IPS-18c (cell line): ENCODE results near the gene CA7.
"Not testable (repeated sequence)": the region's sequence is repeated elsewhere in the genome, so short reads cannot be mapped to it uniquely, and the experiment has no call there.

Experiments used
- H3K4me3 ChIP-seq: 2 replicates; pipeline ENCODE4 v1.7.0; 2013; ENCODE audit warnings: low read depth, mild to moderate bottlenecking, low read length, moderate library complexity; ENCODE audit not compliant: insufficient read depth
- H3K9me3 ChIP-seq: one replicate; pipeline ENCODE4 v1.6.1; 2013; ENCODE audit warnings: mild to moderate bottlenecking, low read length, moderate library complexity; ENCODE audit not compliant: control insufficient read depth, insufficient read depth

CA7 gene

GRCh38 chr16:66886321-66886720, 42.1 kb downstream of the CA7 start:
- Histone ChIP-seq H3K4me3 (no peak overlapping the region), H3K9me3 (no peaks in the 10 kb centered on the region)

GRCh38 chr16:66886914-66887313, 42.7 kb downstream of the CA7 start:
- Histone ChIP-seq H3K4me3 (no peak overlapping the region), H3K9me3 (no peaks in the 10 kb centered on the region)

- Histone ChIP-seq H3K9me3 (no peaks in the 10 kb centered on the region), H3K4me3 (no peak overlapping the region)
Observed at GRCh38 chr16:66888647-66889615, 44.7 kb downstream of the CA7 start.

GRCh38 chr16:66889622-66890021, 45.4 kb downstream of the CA7 start:
- H3K4me3 ChIP-seq, result no peak overlapping the region
- H3K9me3 ChIP-seq, result no peaks in the 10 kb centered on the region

- H3K9me3 ChIP-seq, result no peaks in the 10 kb centered on the region
- H3K4me3 ChIP-seq, result no peak overlapping the region
Observed at GRCh38 chr16:66890799-66891198, 46.6 kb downstream of the CA7 start.

GRCh38 chr16:66891360-66891759, 47.1 kb downstream of the CA7 start:
- peaks cover 3% of the 10 kb centered on the region for H3K9me3 ChIP-seq
- no peak overlapping the region for H3K4me3 ChIP-seq

GRCh38 chr16:66891797-66892196, 47.6 kb downstream of the CA7 start:
- Histone ChIP-seq H3K4me3 (no peak overlapping the region), H3K9me3 (peaks cover 3% of the 10 kb centered on the region)

GRCh38 chr16:66894055-66894454, 49.8 kb downstream of the CA7 start:
- Histone ChIP-seq H3K9me3 (peaks cover 3% of the 10 kb centered on the region), H3K4me3 (no peak overlapping the region)

- Histone ChIP-seq H3K4me3 (no peak overlapping the region), H3K9me3 (peaks cover 3% of the 10 kb centered on the region)
Observed at GRCh38 chr16:66894948-66895688, 50.9 kb downstream of the CA7 start.

- no peak overlapping the region for H3K4me3 ChIP-seq
- peaks cover 3% of the 10 kb centered on the region for H3K9me3 ChIP-seq
Observed at GRCh38 chr16:66895689-66895979, 51.4 kb downstream of the CA7 start.

- H3K9me3 ChIP-seq, result peaks cover 3% of the 10 kb centered on the region
- no peak overlapping the region for H3K4me3 ChIP-seq
Observed at GRCh38 chr16:66895999-66896398, 51.8 kb downstream of the CA7 start.

GRCh38 chr16:66896682-66897081, 52.5 kb downstream of the CA7 start:
- not testable (repeated sequence) for H3K4me3 ChIP-seq

GRCh38 chr16:66898207-66898606, 54.0 kb downstream of the CA7 start:
- Histone ChIP-seq H3K9me3 (peaks cover 3% of the 10 kb centered on the region), H3K4me3 (no peak overlapping the region)

More at GRCh38 chr16:66896682-66897081, 52.5 kb downstream of the CA7 start:
- H3K9me3 ChIP-seq, result not testable (repeated sequence)

- Histone ChIP-seq H3K9me3 (peaks cover 3% of the 10 kb centered on the region), H3K4me3 (no peak overlapping the region)
Observed at GRCh38 chr16:66898933-66899309, 54.7 kb downstream of the CA7 start.

- Histone ChIP-seq H3K9me3 (peaks cover 3% of the 10 kb centered on the region), H3K4me3 (no peak overlapping the region)
Observed at GRCh38 chr16:66899310-66899944, 55.2 kb downstream of the CA7 start.

- peaks cover 3% of the 10 kb centered on the region for H3K9me3 ChIP-seq
Observed at GRCh38 chr16:66899945-66900710, 55.9 kb downstream of the CA7 start.

GRCh38 chr16:66900721-66901441, 56.7 kb downstream of the CA7 start:
- Histone ChIP-seq H3K4me3 (no peak overlapping the region), H3K9me3 (peaks cover 2% of the 10 kb centered on the region)

More at GRCh38 chr16:66899945-66900710, 55.9 kb downstream of the CA7 start:
- no peak overlapping the region for H3K4me3 ChIP-seq
